WI38 (cell line): ENCODE measurements around the gene P2RX4.
"Not testable (repeated sequence)": the region's sequence is repeated elsewhere in the genome, so short reads cannot be mapped to it uniquely, and the experiment has no call there.

Source experiments
- H3K4me3 ChIP-seq: 2 replicates; pipeline ENCODE4 v1.5.1; 2011; ENCODE audit warnings: low read depth, mild to moderate bottlenecking, control low read depth, low read length
- CTCF ChIP-seq: IDR thresholded peaks from 2 replicates; pipeline ENCODE4 v1.5.1; 2012; ENCODE audit warnings: low read depth, mild to moderate bottlenecking, control low read depth, low read length

Gene P2RX4

GRCh38 chr12:121209624-121210572, at the start of gene P2RX4:
P2RX4 (plus strand) TSS chr12:121210129; CDS start chr12:121210165, 36 bp downstream.
- peak; percentile 7; the same call in 1 of the 2 replicates for TF ChIP-seq CTCF
- peak within 1 kb of the TSS; percentile 71 for H3K4me3 ChIP-seq

DNA sequence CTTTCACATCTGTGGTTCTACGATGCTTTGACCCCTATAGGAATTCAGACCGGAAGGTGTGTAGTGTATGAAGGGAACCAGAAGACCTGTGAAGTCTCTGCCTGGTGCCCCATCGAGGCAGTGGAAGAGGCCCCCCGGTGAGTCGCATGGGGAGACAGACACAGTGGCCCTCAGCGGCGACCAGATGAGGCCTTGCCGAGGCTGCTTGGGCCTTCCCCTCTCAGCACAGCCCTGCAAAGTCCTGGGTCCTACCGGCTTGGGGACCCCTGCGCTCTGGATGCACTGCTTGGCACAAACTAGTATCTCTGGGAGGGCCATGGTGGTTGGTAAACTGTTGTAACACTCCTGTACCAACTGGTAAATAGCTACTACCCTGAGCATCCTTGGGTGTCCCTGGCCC, 47.5 kb upstream of the P2RX4 start:
- no peak for TF ChIP-seq CTCF
- H3K4me3 ChIP-seq, result no peak overlapping the region

DNA sequence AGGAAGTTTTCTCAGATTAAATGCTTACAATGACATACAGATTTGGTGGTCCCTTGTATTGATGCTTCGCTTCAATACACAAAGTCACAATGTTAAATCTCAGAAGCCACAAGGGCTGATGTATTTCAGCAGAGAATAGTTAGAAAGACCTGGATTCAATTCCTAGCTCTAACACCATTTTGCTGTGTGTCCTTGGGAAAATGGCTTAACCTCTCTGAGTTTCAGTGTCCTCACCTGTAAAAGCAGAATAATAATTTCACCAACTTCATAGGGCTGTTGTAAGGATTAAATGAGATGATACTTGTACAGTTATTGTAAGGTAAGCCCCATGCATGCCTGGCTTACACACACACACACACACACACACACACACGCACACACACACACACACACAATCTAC, 46.9 kb upstream of the P2RX4 start:
- TF ChIP-seq CTCF, result no peak
- no peak overlapping the region for H3K4me3 ChIP-seq

GRCh38 chr12:121164839-121165238, 45.1 kb upstream of the P2RX4 start:
- not testable (repeated sequence) for H3K4me3 ChIP-seq

DNA sequence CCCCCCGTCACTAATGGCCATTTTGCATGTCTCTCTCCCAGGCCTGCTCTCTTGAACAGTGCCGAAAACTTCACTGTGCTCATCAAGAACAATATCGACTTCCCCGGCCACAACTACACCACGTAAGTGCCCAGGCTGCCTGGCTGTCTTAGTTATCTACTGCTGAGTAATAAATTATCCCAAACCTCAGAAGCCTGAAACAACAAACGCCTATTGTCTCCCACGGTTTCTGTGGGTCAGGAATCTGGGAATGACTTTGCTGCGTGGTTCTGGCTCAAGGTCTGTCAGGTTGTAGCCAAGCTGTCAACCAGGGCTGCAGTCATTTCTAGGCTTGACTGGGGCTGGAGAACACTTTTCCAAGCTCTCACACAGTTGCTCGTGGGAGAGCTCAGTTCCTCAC, 44.6 kb upstream of the P2RX4 start:
- TF ChIP-seq CTCF, result no peak
- H3K4me3 ChIP-seq, result no peak overlapping the region

- no peak overlapping the region for H3K4me3 ChIP-seq
- no peak for TF ChIP-seq CTCF
Measured at GRCh38 chr12:121166356-121166755, 43.6 kb upstream of the P2RX4 start.

GRCh38 chr12:121167232-121167820, 42.6 kb upstream of the P2RX4 start:
- no peak overlapping the region for H3K4me3 ChIP-seq
- no peak for TF ChIP-seq CTCF
